LNCAP (cell line): ENCODE results near the gene HHIP.

Experiments used
- CTCF ChIP-seq: fragments of 450-650 bp; IDR thresholded peaks from 2 replicates; pipeline ENCODE4 v1.5.1; 2017; ENCODE audit warnings: mild to moderate bottlenecking

HHIP gene

GRCh38 chr4:144648042-144648441, 2.1 kb downstream of the HHIP start:
- TF ChIP-seq CTCF = no peak

- TF ChIP-seq CTCF = no peak
Measured at GRCh38 chr4:144649646-144650045, 3.7 kb downstream of the HHIP start.

GRCh38 chr4:144650311-144651005, 4.5 kb downstream of the HHIP start:
- no peak for TF ChIP-seq CTCF

- no peak for TF ChIP-seq CTCF
Measured at GRCh38 chr4:144653781-144654545, 8.0 kb downstream of the HHIP start.

- no peak for TF ChIP-seq CTCF
Measured at GRCh38 chr4:144655491-144655890, 9.5 kb downstream of the HHIP start.

- TF ChIP-seq CTCF = no peak
Measured at GRCh38 chr4:144656850-144657249, 10.9 kb downstream of the HHIP start.

- no peak for TF ChIP-seq CTCF
Measured at GRCh38 chr4:144658015-144658567, 12.1 kb downstream of the HHIP start.
